Renal cortical epithelial cell (primary cell): ENCODE results near the gene CTXN2. TPM values are rescaled to one million over a fixed set of nuclear protein-coding genes. Genes with fewer than 3 reads are reported as not detected.

Experiments
- DNase-seq: peaks from one replicate; pipeline ENCODE4 v3.0.0-alpha.2; 2011; ENCODE audit warnings: low read depth
- total RNA-seq: library from RNA; depleted of rRNA; stranded (reverse); fragments of >200 nt; gene quantifications from 2 replicates; pipeline ENCODE4 v1.2.3, GENCODE V29; 2014

CTXN2 gene
- total RNA-seq, 1 donor from 2014 or later, result 0.05 TPM

DNA sequence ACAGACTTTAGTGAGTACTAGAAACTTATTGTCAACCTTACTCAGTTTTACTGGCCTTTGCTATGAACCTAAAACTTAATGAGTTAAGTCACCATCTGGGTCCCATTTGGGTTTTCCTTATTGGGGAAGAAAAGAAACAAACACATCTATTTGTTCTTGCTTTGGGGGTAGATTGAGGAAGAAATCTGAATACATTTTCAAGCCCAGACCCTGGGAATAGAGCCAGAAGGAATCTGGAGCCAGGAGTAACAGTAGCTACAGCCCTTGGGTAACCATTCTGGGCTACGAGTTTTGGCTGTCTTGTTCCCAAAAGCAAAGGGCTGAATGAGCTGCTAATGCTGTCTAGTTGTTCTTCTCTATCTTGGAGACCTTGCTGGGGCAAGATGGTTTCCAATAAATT is 31.2 kb downstream of the CTXN2 start:
- DNase-seq, result peak; percentile 36

DNA sequence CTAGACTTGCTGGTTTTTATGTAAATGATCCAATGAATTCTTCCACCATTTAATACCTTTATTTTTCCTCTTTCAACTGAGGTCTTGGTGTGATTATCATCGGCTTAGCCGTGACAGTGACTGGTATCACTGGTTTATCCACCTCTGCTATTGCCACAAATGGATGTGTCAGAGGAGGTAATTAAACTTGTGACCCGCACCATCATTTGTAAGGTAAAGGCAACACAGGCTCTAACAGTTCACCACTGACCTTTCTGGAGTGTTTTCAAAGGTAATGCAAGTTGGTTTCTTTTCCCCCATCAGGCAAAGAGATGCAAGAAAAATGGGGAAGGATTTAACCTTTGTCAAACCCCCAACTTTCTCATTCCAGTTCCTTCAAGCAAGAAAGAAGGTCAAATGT is 34.3 kb downstream of the CTXN2 start:
- no peak for DNase-seq

GRCh38 chr15:48230498-48230897 is 39.0 kb downstream of the CTXN2 start:
- DNase-seq, result no peak

DNA sequence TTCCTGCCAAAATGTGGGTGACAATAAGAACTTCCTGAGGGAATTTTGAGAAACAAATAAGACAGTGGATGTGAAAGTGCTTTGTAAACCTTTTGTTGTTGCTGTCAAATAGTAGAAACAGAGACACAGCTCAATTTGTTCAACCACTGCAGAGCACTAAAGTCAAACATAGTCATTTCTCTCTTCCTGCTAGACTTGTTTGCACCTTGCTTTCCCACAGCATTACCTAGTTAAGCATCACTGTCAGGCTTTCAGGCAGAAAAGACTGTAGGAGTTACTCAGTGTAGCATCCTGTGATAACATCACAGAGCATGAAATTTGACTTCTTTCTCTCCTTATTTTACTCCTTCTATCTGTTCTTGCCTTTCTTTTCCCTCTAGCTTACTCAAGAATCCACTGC is 41.8 kb downstream of the CTXN2 start:
- no peak for DNase-seq

DNA sequence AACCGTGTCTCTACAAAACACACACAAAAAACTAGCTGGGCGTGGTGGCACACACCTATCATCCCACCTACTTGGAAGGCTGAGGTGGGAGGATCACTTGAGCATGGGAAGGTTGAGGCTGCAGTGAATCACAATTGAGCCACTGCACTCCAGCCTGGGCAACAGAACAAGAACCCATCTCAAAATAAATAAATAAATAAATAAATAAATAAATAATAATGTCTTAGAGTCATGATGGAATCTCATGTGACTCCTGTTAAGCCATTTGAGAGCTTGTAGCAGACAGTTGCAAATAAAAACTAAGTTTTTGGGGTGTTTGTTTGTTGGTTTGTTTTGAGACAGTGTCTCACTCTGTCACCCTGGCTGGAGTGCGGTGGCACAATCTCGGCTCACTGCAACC is 47.9 kb downstream of the CTXN2 start:
- DNase-seq, result no peak

- no peak for DNase-seq
Measured at GRCh38 chr15:48242015-48242414, 50.5 kb downstream of the CTXN2 start.

DNA sequence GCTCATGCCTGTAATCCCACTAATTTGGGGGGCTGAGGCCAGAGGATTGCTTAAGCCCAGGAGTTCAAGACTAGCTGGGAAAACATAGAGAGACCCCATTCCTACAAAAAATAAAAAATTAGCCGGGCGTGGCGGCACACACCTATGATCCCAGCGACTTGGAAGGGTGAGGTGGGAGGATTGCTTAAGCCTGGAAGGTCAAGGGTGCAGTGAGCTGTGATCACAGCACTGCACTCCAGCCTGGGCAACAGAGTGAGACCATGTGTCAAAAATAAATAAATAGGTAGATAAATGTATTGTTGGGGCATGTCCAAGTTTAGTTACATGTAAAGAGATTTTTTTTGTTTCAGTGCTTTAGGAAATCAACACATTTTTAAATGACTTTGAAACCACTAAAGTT is 51.1 kb downstream of the CTXN2 start:
- peak; percentile 10 for DNase-seq

DNA sequence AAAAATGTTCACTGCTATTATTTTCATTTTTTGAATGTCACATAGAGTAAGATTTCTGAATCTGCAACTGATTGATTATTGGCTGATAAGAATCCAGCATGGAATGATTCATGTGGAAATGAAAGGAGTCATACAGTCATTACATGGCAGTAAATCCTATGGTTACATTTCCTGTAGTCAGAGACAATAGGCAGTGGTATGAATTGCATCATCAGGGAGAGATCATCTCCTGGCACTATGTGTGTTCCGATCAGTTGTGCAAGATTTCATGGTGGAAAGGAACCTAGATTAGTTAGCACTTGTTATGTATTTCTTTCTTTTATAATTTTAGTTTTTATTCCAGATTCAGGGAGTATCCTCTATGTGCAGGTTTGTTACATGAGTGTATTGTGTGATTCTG is 53.5 kb downstream of the CTXN2 start:
- DNase-seq, result peak; percentile 76

GRCh38 chr15:48248414-48248813 is 56.9 kb downstream of the CTXN2 start:
- no peak for DNase-seq

GRCh38 chr15:48250640-48251076 is 59.2 kb downstream of the CTXN2 start:
- peak; percentile 76 for DNase-seq

DNA sequence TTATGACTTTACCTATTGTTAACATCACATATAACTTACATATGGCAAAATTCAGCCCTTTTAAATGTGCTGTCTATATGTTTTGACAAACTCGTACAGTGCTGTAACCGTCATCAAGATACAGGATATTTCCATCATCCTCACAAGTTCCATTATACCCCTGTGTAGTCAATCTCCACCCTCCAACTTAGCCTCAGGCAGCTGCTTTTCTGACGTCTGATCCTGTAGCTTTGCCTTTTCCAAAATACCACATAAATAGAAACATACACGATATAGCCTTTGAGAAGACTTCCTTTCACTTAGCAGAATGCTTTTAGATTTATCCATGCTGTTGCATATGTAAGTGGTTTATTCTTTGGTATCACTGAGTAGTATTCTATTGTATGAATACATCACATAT is 61.7 kb downstream of the CTXN2 start:
- DNase-seq, result no peak

Other genes with a start within 250 kb of the CTXN2 start
- gene SLC24A5, start 70.7 kb upstream of the CTXN2 start, total RNA-seq, result not detected in 2 replicates
- gene MYEF2, start 13.4 kb upstream of the CTXN2 start, total RNA-seq, result 20.5 and 44.5 TPM in 2 replicates
- gene SLC12A1, start 14.6 kb downstream of the CTXN2 start, total RNA-seq, result 0.17 and 14.1 TPM in 2 replicates
- gene DUT, start 139.8 kb downstream of the CTXN2 start, total RNA-seq, result 48.2 and 61.3 TPM in 2 replicates